HepG2 (cell line): ENCODE results near the gene RHOBTB1. TPM values are rescaled to one million over a fixed set of nuclear protein-coding genes. Genes with fewer than 3 reads are reported as not detected.

Experiments used
- AHDC1 ChIP-seq: sonication (generic); formaldehyde crosslinking; IDR thresholded peaks from 2 replicates; pipeline ENCODE4 v1.5.1; 2020; ENCODE audit warnings: mild to moderate bottlenecking, missing genetic modification reagents, borderline replicate concordance
- CENPT ChIP-seq: sonication (generic); formaldehyde crosslinking; IDR thresholded peaks from 2 replicates; pipeline ENCODE4 v1.8.0; 2022; ENCODE audit warnings: low read depth, mild to moderate bottlenecking, moderate library complexity, missing genetic modification reagents
- ELF4 ChIP-seq: sonication (generic); formaldehyde crosslinking; IDR thresholded peaks from 2 replicates; pipeline ENCODE4 v1.5.0; 2020; ENCODE audit warnings: missing genetic modification reagents, mild to moderate bottlenecking, moderate library complexity, borderline replicate concordance
- HDAC6 ChIP-seq: fragments of 200-600 bp; sonication (generic); IDR thresholded peaks from 2 replicates; pipeline ENCODE4 v1.7.0; 2017; ENCODE audit warnings: mild to moderate bottlenecking, antibody characterized with exemption, low read length, low read depth
- IKZF4 ChIP-seq: sonication (generic); formaldehyde crosslinking; IDR thresholded peaks from 2 replicates; pipeline ENCODE4 v1.5.1; 2020; ENCODE audit warnings: borderline replicate concordance, mild to moderate bottlenecking, low read depth, missing genetic modification reagents; ENCODE audit errors: not compliant biosample characterization
- JARID2 ChIP-seq: sonication (generic); formaldehyde crosslinking; IDR thresholded peaks from 2 replicates; pipeline ENCODE4 v1.8.1; 2023; ENCODE audit warnings: missing genetic modification reagents, inconsistent platforms; ENCODE audit not compliant: insufficient replicate concordance
- MED8 ChIP-seq: sonication (generic); formaldehyde crosslinking; IDR thresholded peaks from 2 replicates; pipeline ENCODE4 v1.8.1; 2023; ENCODE audit warnings: mild to moderate bottlenecking, missing genetic modification reagents; ENCODE audit not compliant: insufficient replicate concordance
- MTF1 ChIP-seq: sonication (generic); formaldehyde crosslinking; IDR thresholded peaks from 2 replicates; pipeline ENCODE4 v1.5.0; 2020; ENCODE audit warnings: missing genetic modification reagents
- NFATC3 ChIP-seq: sonication (generic); formaldehyde crosslinking; IDR thresholded peaks from 2 replicates; pipeline ENCODE4 v1.5.1; 2020; ENCODE audit warnings: mild to moderate bottlenecking, missing genetic modification reagents
- NONO ChIP-seq, 2 experiments: fragments of 450-650 bp in 1 of 2; sonication (generic) in 1 of 2; formaldehyde crosslinking in 1 of 2; IDR thresholded peaks in 1 of 2; conservative IDR thresholded peaks in 1 of 2; 2 replicates each; pipeline versions ENCODE4 v1.6.1 to v1.8.0; 2017 to 2022; ENCODE audit warnings: mild to moderate bottlenecking in 1 of 2, missing genetic modification reagents in 1 of 2, moderate library complexity in 1 of 2
- TEAD2 ChIP-seq: sonication (generic); formaldehyde crosslinking; IDR thresholded peaks from 2 replicates; pipeline ENCODE4 v1.9.0; 2021; ENCODE audit warnings: missing genetic modification reagents
- U2AF1 ChIP-seq: fragments of 200-400 bp; formaldehyde crosslinking; optimal IDR thresholded peaks from 2 replicates; pipeline ENCODE3; 2017; ENCODE audit warnings: mild to moderate bottlenecking, low read depth, low read length
- ZBTB2 ChIP-seq: sonication (generic); formaldehyde crosslinking; IDR thresholded peaks from 2 replicates; pipeline ENCODE4 v1.8.0; 2022; ENCODE audit warnings: low read depth, missing genetic modification reagents
- ZBTB33 ChIP-seq: sonication (generic); formaldehyde crosslinking; IDR thresholded peaks from 2 replicates; pipeline ENCODE4 v1.4.0; 2020; ENCODE audit warnings: missing genetic modification reagents
- ZKSCAN1 ChIP-seq: fragments of 150-350 bp; IDR thresholded peaks from 2 replicates; pipeline ENCODE4 v1.6.1; 2014; ENCODE audit warnings: low read length
- ZNF30 ChIP-seq: sonication (generic); formaldehyde crosslinking; IDR thresholded peaks from 2 replicates; pipeline ENCODE4 v1.5.0; 2020; ENCODE audit warnings: mild to moderate bottlenecking, missing genetic modification reagents
- ZNF350 ChIP-seq: sonication (generic); formaldehyde crosslinking; IDR thresholded peaks from 2 replicates; pipeline ENCODE4 v1.4.0; 2020; ENCODE audit warnings: mild to moderate bottlenecking, low read depth, missing genetic modification reagents, borderline replicate concordance
- ZNF557 ChIP-seq: sonication (generic); formaldehyde crosslinking; IDR thresholded peaks from 2 replicates; pipeline ENCODE4 v1.4.0; 2020; ENCODE audit warnings: missing genetic modification reagents
- ZNF652 ChIP-seq: IDR thresholded peaks from 2 replicates; pipeline ENCODE4 v1.6.1; 2016; ENCODE audit warnings: low read depth, borderline replicate concordance
- ZSCAN30 ChIP-seq: sonication (generic); formaldehyde crosslinking; IDR thresholded peaks from 2 replicates; pipeline ENCODE4 v1.5.0; 2020; ENCODE audit warnings: mild to moderate bottlenecking, missing genetic modification reagents
- polyA plus RNA-seq, 8 experiments: library from polyadenylated mRNA; depleted of rRNA in 3 of 8; stranded (reverse) in 7 of 8; unstranded in 1 of 8; fragments of >200 nt; fragmentation: Illumina TruSeq in 4 of 8; extraction: Trizol in 4 of 8; gene quantifications; 2 replicates each; pipeline versions ENCODE4 v1.2.1 to v1.2.3, GENCODE V29; 2011 to 2016; ENCODE audit warnings: low read depth in 4 of 8, missing spikeins in 1 of 8, mixed read lengths in 1 of 8; ENCODE audit not compliant: insufficient read depth in 1 of 8
- total RNA-seq, 5 experiments: library from RNA; depleted of rRNA; stranded (reverse); fragments of >200 nt; fragmentation: Illumina TruSeq; extraction: Trizol; gene quantifications; 2 replicates each; pipeline ENCODE4 v1.2.3, GENCODE V29; 2016; ENCODE audit warnings: low read depth in 1 of 5

RHOBTB1 gene
- total and polyA plus RNA-seq, 2 of the 13 experiments (the other 11 are each of a cell fraction or from before 2014, with no cell fraction given) = 18.8 to 59.5 TPM

- TF ChIP-seq ZBTB2 (CRISPR knock-in tag) (no peak), CENPT (CRISPR knock-in tag) (no peak), JARID2 (no peak), MED8 (CRISPR knock-in tag) (no peak), ZKSCAN1 (no peak), MTF1 (no peak), ZSCAN30 (no peak), ZNF557 (CRISPR knock-in tag) (no peak), U2AF1 (no peak), NONO (IDR thresholded peaks at IDR 0.05) (no peak), NONO (CRISPR knock-in tag; conservative IDR thresholded peaks at IDR 0.05) (no peak), ELF4 (CRISPR knock-in tag) (no peak), ZNF30 (CRISPR knock-in tag) (no peak), ZNF350 (CRISPR knock-in tag) (no peak), NFATC3 (CRISPR knock-in tag) (no peak), AHDC1 (no peak), ZBTB33 (CRISPR knock-in tag) (no peak), IKZF4 (CRISPR knock-in tag) (no peak), TEAD2 (CRISPR knock-in tag) (no peak), HDAC6 (no peak), ZNF652 (no peak)
These were observed 34.5 kb upstream of the RHOBTB1 start (continued) for GRCh38 chr10:60978287-60979115.
